Smooth muscle cell (in vitro differentiated cells): ENCODE data around the gene GRK5. TPM values are rescaled to one million over a fixed set of nuclear protein-coding genes. Genes with fewer than 3 reads are reported as not detected.
A peak's percentile ranks its signal among the peaks of the same experiment; 100 is the strongest.

Experiments
- DNase-seq: peaks from one replicate; lab custom pipeline; 2025; ENCODE audit not compliant: unreplicated experiment; lab: John Stamatoyannopoulos, UW
- H2AFZ ChIP-seq: fragments of 200-600 bp; sonication (generic); 2 replicates; pipeline ENCODE4 v1.6.0; 2016; ENCODE audit warnings: antibody characterized with exemption, low read depth, mild to moderate bottlenecking
- H3F3A ChIP-seq: fragments of 200-600 bp; sonication (generic); 2 replicates; pipeline ENCODE4 v1.6.0; 2017; ENCODE audit warnings: antibody characterized with exemption, low read depth
- H3K27ac ChIP-seq: fragments of 200-600 bp; sonication (generic); 2 replicates; pipeline ENCODE4 v1.5.1; 2016; ENCODE audit warnings: low read depth, mild to moderate bottlenecking
- H3K27me3 ChIP-seq: fragments of 200-600 bp; sonication (generic); 2 replicates; pipeline ENCODE4 v1.6.1; 2016; ENCODE audit warnings: low read depth, mild to moderate bottlenecking
- H3K36me3 ChIP-seq: fragments of 200-600 bp; sonication (generic); 2 replicates; pipeline ENCODE4 v1.5.1; 2016; ENCODE audit warnings: low read depth
- H3K4me1 ChIP-seq: fragments of 200-600 bp; sonication (generic); 2 replicates; pipeline ENCODE4 v1.5.1; 2016; ENCODE audit warnings: low read depth
- H3K4me2 ChIP-seq: fragments of 200-600 bp; sonication (generic); 2 replicates; pipeline ENCODE4 v1.6.0; 2016; ENCODE audit warnings: mild to moderate bottlenecking
- H3K4me3 ChIP-seq: fragments of 200-600 bp; sonication (generic); 2 replicates; pipeline ENCODE4 v1.5.1; 2016; ENCODE audit warnings: mild to moderate bottlenecking
- H3K79me2 ChIP-seq: fragments of 200-600 bp; sonication (generic); 2 replicates; pipeline ENCODE4 v1.6.0; 2016; ENCODE audit warnings: low read depth, mild to moderate bottlenecking
- H3K9ac ChIP-seq: fragments of 200-600 bp; sonication (generic); 2 replicates; pipeline ENCODE4 v1.6.0; 2016; ENCODE audit warnings: low read depth
- H3K9me3 ChIP-seq: fragments of 200-600 bp; sonication (generic); replicated peaks from 2 replicates; pipeline ENCODE4 v1.5.1; 2016; ENCODE audit warnings: low read depth
- H4K20me1 ChIP-seq: fragments of 200-600 bp; sonication (generic); 2 replicates; pipeline ENCODE4 v1.6.0; 2016; ENCODE audit warnings: low read depth
- WGBS: methylation state at CpG from one replicate; pipeline ENCODE4 v1.1.7; 2016; ENCODE audit warnings: low lambda C conversion rate; 5-methylcytosine and 5-hydroxymethylcytosine counted together
- polyA plus RNA-seq: library from polyadenylated mRNA; unstranded; fragments of >200 nt; fragmentation: Nextera tagmentation; extraction: Ambion mirVana; gene quantifications from 2 replicates; pipeline ENCODE4 v1.2.1, GENCODE V29; 2016
- total RNA-seq: library from RNA; depleted of rRNA; stranded (reverse); fragments of >200 nt; gene quantifications from 2 replicates; pipeline ENCODE4 v1.2.3, GENCODE V29; 2014
- TF ChIP-seq, protein P1 (sequence below): fragments of 200-600 bp; sonication (generic); IDR thresholded peaks from 2 replicates; pipeline ENCODE4 v1.5.1; 2017; ENCODE audit warnings: borderline replicate concordance, mild to moderate bottlenecking, antibody characterized with exemption; ENCODE audit not compliant: insufficient read depth, poor library complexity, severe bottlenecking

The GRK5 gene
- total and polyA plus RNA-seq, 2 experiments from 2014 or later = 4.4 to 5.2 TPM

DNA sequence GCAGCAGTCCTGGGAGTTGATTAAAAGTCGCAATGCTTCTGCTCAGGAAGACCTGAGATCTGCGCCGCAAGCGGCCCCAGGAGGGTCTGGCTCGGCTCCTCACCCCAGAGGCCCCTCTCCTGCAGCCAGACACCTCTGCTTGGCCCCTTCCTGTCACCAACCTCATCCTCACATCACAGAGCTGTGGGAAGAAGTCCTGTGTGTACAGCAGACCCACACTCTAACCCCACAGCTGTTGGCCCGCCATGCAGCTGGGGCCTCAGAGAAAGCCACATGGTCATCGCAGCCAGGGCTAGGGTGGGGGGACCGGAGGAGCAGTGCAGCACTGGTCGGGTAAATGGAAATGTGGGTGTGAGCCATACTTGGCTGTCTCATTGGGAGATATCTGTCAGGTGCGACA, 237.5 kb downstream of the GRK5 start:
- WGBS = 81% methylated on average over 10 of the region's 10 CpGs

DNA sequence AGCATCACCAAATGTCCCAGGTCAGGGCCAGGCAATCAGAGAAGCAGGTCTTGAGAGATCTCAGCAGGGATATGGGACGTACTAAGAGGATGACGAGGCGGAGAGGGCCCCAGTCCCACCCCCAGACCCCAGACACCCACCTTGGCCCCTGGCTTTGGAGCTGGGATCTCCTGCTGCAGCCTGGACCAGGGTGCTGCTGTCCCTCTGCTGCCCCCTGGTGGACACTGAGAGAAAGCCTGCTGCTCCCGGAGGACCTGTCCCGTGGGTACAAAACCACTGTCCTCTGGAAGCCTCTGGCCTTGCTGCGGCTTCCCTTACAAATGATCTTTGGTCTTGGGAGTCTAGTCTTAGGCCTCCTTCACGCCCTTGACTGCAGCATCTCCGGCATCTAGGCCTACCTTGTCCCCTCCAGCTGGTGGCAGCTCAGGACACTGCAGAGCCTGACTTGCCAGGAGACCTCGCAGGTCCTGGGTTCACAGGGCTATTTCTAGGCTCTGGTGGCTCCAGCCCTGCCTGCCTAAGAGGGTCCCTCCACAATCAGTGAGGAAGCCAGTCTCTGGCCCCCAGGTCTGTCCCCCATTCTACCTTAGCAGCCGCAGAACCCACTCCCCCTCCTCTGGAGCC, 238.1 kb downstream of the GRK5 start:
- WGBS = 30% methylated on average over 10 of the region's 10 CpGs
- H3K9me3 ChIP-seq = no peaks in the 10 kb centered on the region
- H3K27me3 ChIP-seq = no peaks in the 10 kb centered on the region
- no peak overlapping the region for H3K9ac ChIP-seq
- H4K20me1 ChIP-seq = no peaks in the 10 kb centered on the region
- no peak overlapping the region for H2AFZ ChIP-seq
- no peaks in the 10 kb centered on the region for H3K4me1 ChIP-seq
- peak; percentile 62 for DNase-seq
- TF ChIP-seq, protein P1, sequence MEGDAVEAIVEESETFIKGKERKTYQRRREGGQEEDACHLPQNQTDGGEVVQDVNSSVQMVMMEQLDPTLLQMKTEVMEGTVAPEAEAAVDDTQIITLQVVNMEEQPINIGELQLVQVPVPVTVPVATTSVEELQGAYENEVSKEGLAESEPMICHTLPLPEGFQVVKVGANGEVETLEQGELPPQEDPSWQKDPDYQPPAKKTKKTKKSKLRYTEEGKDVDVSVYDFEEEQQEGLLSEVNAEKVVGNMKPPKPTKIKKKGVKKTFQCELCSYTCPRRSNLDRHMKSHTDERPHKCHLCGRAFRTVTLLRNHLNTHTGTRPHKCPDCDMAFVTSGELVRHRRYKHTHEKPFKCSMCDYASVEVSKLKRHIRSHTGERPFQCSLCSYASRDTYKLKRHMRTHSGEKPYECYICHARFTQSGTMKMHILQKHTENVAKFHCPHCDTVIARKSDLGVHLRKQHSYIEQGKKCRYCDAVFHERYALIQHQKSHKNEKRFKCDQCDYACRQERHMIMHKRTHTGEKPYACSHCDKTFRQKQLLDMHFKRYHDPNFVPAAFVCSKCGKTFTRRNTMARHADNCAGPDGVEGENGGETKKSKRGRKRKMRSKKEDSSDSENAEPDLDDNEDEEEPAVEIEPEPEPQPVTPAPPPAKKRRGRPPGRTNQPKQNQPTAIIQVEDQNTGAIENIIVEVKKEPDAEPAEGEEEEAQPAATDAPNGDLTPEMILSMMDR = peak; percentile 92
- H3F3A ChIP-seq = no peaks in the 10 kb centered on the region
- H3K4me3 ChIP-seq = no peak overlapping the region
- no peaks in the 10 kb centered on the region for H3K79me2 ChIP-seq
- no peaks in the 10 kb centered on the region for H3K36me3 ChIP-seq
- H3K27ac ChIP-seq = no peak overlapping the region
- H3K4me2 ChIP-seq = no peak overlapping the region

More for the DNA sequence above, 237.5 kb downstream of the GRK5 start:
- Histone ChIP-seq H3K36me3 (no peaks in the 10 kb centered on the region), H3K9ac (no peak overlapping the region), H3K4me2 (no peak overlapping the region), H3K4me1 (no peaks in the 10 kb centered on the region), H3K4me3 (no peak overlapping the region), H3K27me3 (no peaks in the 10 kb centered on the region), H2AFZ (no peak overlapping the region), H3K27ac (no peak overlapping the region), H4K20me1 (no peaks in the 10 kb centered on the region), H3F3A (no peaks in the 10 kb centered on the region), H3K9me3 (no peaks in the 10 kb centered on the region), H3K79me2 (no peaks in the 10 kb centered on the region)
- no peak for DNase-seq
- TF ChIP-seq, protein P1 = no peak

DNA sequence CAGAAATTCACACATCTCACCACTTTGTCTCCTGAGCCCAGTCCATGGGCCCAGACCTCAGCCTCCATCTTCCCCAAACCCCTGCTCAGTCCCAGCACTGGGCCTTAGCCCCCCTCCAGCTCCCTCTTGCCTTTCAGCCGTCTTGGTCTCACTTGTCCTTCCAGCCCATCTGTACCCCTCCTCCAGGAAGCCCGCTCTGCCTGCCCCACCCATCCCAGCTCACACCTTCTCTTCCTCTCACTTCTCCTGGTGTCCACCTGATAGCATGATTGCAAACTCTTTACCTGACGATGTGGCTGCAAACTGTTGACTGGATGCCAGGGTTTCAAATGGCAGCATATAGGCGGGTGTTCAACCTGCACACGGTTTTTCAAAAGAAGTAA, 238.6 kb downstream of the GRK5 start:
- H3K9ac ChIP-seq = no peak overlapping the region
- no peak overlapping the region for H2AFZ ChIP-seq
- H3K36me3 ChIP-seq = no peaks in the 10 kb centered on the region
- no peak overlapping the region for H3K27ac ChIP-seq
- H3K9me3 ChIP-seq = no peaks in the 10 kb centered on the region
- no peak overlapping the region for H3K4me3 ChIP-seq
- WGBS = 95% methylated on average over 5 of the region's 5 CpGs
- no peaks in the 10 kb centered on the region for H3F3A ChIP-seq
- no peaks in the 10 kb centered on the region for H4K20me1 ChIP-seq
- TF ChIP-seq, protein P1 = no peak
- H3K4me2 ChIP-seq = no peak overlapping the region
- no peak for DNase-seq
- H3K27me3 ChIP-seq = no peaks in the 10 kb centered on the region
- no peaks in the 10 kb centered on the region for H3K79me2 ChIP-seq
- no peaks in the 10 kb centered on the region for H3K4me1 ChIP-seq

DNA sequence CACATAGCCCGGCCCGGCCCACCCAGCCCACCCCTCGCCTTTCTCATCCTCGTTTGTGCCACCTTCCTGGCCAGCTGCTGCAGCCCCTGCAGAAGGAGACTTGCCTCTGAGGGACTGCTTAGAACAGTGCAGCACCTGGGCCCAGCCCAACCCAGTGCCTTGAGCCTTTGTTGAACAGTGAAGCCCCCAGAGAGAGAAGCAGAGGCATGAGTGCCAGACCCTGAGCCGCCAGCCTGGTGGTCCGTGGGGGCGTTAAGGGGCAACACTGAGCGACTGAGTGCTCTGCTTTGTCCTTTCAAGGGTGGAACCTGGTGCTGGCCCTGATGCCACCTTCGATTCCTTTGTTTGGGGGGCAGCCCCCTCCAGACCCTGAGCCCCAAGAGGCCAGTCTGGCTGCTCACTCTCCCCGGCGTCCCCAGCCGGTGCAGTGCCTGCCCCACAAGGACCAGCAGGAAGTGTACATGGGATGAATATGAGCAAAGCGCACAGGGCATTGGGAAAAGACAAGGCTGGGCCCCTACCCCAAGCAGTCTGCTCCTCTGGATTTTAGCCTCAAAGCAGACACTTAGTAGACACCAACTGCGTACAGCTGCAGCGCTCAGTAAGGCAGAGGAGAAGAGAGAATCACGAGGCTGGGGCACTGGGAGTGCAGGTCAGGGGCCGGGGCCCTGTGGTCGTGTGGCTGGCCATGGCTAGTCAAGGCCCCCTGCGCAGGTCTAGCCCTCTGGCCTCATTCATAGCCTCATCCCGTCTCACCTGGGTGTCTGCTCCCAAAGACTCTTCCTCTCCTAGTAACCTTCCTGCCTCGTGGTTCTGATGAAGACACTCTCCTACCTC, 239.3 kb downstream of the GRK5 start:
- Histone ChIP-seq H4K20me1 (no peaks in the 10 kb centered on the region), H3K79me2 (no peaks in the 10 kb centered on the region), H3K36me3 (no peaks in the 10 kb centered on the region), H2AFZ (no peak overlapping the region), H3K4me3 (no peak overlapping the region), H3K4me1 (no peaks in the 10 kb centered on the region), H3K27me3 (no peaks in the 10 kb centered on the region), H3K9ac (no peak overlapping the region), H3K27ac (no peak overlapping the region), H3K9me3 (no peaks in the 10 kb centered on the region), H3K4me2 (no peak overlapping the region), H3F3A (no peaks in the 10 kb centered on the region)
- WGBS = 97% methylated on average over 17 of the region's 21 CpGs
- no peak for DNase-seq
- TF ChIP-seq, protein P1 = no peak
